HEK293 (cell line): ENCODE data around the gene LRP1B.

Source experiments
- CTCF ChIA-PET: fragments of 350-600 bp; formaldehyde crosslinking; extraction: SDS; loops from one replicate; lab custom pipeline; 2021; ENCODE audit warnings: antibody characterized with exemption; lab: Yijun Ruan, JAX
- POLR2A ChIA-PET: fragments of 300-600 bp; formaldehyde crosslinking; extraction: SDS; loops from one replicate; lab custom pipeline; 2020; ENCODE audit warnings: antibody characterized with exemption, inconsistent platforms; lab: Yijun Ruan, JAX
- H3K27ac ChIP-seq: fragments of 200-500 bp; sonication (Bioruptor generic); 2 replicates; pipeline ENCODE4 v1.5.1; 2014; ENCODE audit warnings: low read depth, low read length, control low read depth, inconsistent platforms; ENCODE audit errors: extremely low read depth
- H3K36me3 ChIP-seq, 2 experiments: fragments of 200-500 bp in 1 of 2; sonication (Bioruptor generic) in 1 of 2; 1 replicate in 1 of 2; 2 replicates in 1 of 2; pipeline ENCODE4 v1.5.1; 2014 to 2017; ENCODE audit warnings: inconsistent platforms in 2 of 2, low read length in 2 of 2; ENCODE audit not compliant: control insufficient read depth in 2 of 2, insufficient read depth in 1 of 2
- H3K4me1 ChIP-seq: fragments of 200-500 bp; sonication (Bioruptor generic); 2 replicates; pipeline ENCODE4 v1.5.1; 2014; ENCODE audit warnings: mild to moderate bottlenecking, low read length, inconsistent platforms; ENCODE audit not compliant: control insufficient read depth, insufficient read depth
- H3K4me3 ChIP-seq: 2 replicates; pipeline ENCODE4 v1.5.1; 2011; ENCODE audit warnings: low read depth, mild to moderate bottlenecking, control low read depth, low read length, moderate library complexity
- H3K9me3 ChIP-seq: fragments of 200-500 bp; sonication (Bioruptor generic); 2 replicates; pipeline ENCODE4 v1.5.1; 2014; ENCODE audit warnings: low read depth, low read length, inconsistent platforms; ENCODE audit not compliant: control insufficient read depth, insufficient read depth
- EGR2 ChIP-seq: fragments of 450-650 bp; formaldehyde crosslinking; IDR thresholded peaks from 2 replicates; pipeline ENCODE4 v1.5.1; 2016; ENCODE audit warnings: low read depth, missing biosample characterization, missing genetic modification characterization
- KLF8 ChIP-seq: fragments of 450-650 bp; formaldehyde crosslinking; IDR thresholded peaks from 2 replicates; pipeline ENCODE4 v1.5.1; 2016; ENCODE audit warnings: missing biosample characterization, missing genetic modification characterization
- KLF9 ChIP-seq: fragments of 450-650 bp; formaldehyde crosslinking; IDR thresholded peaks from 2 replicates; pipeline ENCODE4 v1.5.1; 2016; ENCODE audit warnings: missing biosample characterization, missing genetic modification characterization, low read depth
- PRDM4 ChIP-seq: fragments of 450-650 bp; formaldehyde crosslinking; IDR thresholded peaks from 2 replicates; pipeline ENCODE4 v1.5.1; 2017; ENCODE audit warnings: missing biosample characterization, missing genetic modification characterization
- RBAK ChIP-seq: fragments of 450-650 bp; formaldehyde crosslinking; IDR thresholded peaks from 2 replicates; pipeline ENCODE4 v1.5.1; 2016; ENCODE audit warnings: missing biosample characterization, missing genetic modification characterization
- ZBTB10 ChIP-seq: fragments of 450-650 bp; formaldehyde crosslinking; IDR thresholded peaks from 2 replicates; pipeline ENCODE4 v1.5.1; 2016; ENCODE audit warnings: missing biosample characterization, missing genetic modification characterization
- ZBTB8A ChIP-seq: fragments of 450-650 bp; formaldehyde crosslinking; IDR thresholded peaks from 2 replicates; pipeline ENCODE4 v1.5.1; 2016; ENCODE audit warnings: missing biosample characterization, missing genetic modification characterization
- ZNF221 ChIP-seq: fragments of 450-650 bp; formaldehyde crosslinking; IDR thresholded peaks from 2 replicates; pipeline ENCODE4 v1.5.1; 2017; ENCODE audit warnings: missing biosample characterization, missing genetic modification characterization, borderline replicate concordance
- ZNF223 ChIP-seq: fragments of 450-650 bp; formaldehyde crosslinking; IDR thresholded peaks from 2 replicates; pipeline ENCODE4 v1.5.1; 2016; ENCODE audit warnings: missing biosample characterization, missing genetic modification characterization
- ZNF280D ChIP-seq: fragments of 450-650 bp; formaldehyde crosslinking; IDR thresholded peaks from 2 replicates; pipeline ENCODE4 v1.5.1; 2016; ENCODE audit warnings: missing biosample characterization, missing genetic modification characterization
- ZNF398 ChIP-seq: fragments of 450-650 bp; formaldehyde crosslinking; IDR thresholded peaks from 2 replicates; pipeline ENCODE4 v1.5.1; 2017; ENCODE audit warnings: missing biosample characterization, missing genetic modification characterization
- ZNF624 ChIP-seq: fragments of 450-650 bp; formaldehyde crosslinking; IDR thresholded peaks from 2 replicates; pipeline ENCODE4 v1.5.1; 2017; ENCODE audit warnings: missing biosample characterization, missing genetic modification characterization
- ZNF704 ChIP-seq: fragments of 450-650 bp; formaldehyde crosslinking; IDR thresholded peaks from 2 replicates; pipeline ENCODE4 v1.5.1; 2016; ENCODE audit warnings: missing biosample characterization, missing genetic modification characterization
- ZNF791 ChIP-seq: fragments of 450-650 bp; formaldehyde crosslinking; IDR thresholded peaks from 2 replicates; pipeline ENCODE4 v1.5.1; 2016; ENCODE audit warnings: missing biosample characterization, missing genetic modification characterization
- ZNF843 ChIP-seq: fragments of 450-650 bp; formaldehyde crosslinking; IDR thresholded peaks from 2 replicates; pipeline ENCODE4 v1.5.1; 2016; ENCODE audit warnings: missing biosample characterization, missing genetic modification characterization
- ZSCAN4 ChIP-seq: fragments of 450-650 bp; formaldehyde crosslinking; IDR thresholded peaks from 2 replicates; pipeline ENCODE4 v1.5.1; 2017; ENCODE audit warnings: missing biosample characterization, missing genetic modification characterization

The LRP1B gene

GRCh38 chr2:140641163-140641562 is 1489.7 kb downstream of the LRP1B start:
- ChIA-PET CTCF (interaction anchor here (0.8 kb wide), 1 partner anchor 16 kb away, joined by 3 read pairs; no protein-coding TSS in a partner anchor), POLR2A (no interaction called here)
- Histone ChIP-seq H3K27ac (no peak overlapping the region), H3K36me3 (no peaks in the 10 kb centered on the region), H3K4me1 (no peaks in the 10 kb centered on the region), H3K4me3 (no peak overlapping the region), H3K9me3 (no peaks in the 10 kb centered on the region)
- TF ChIP-seq ZNF223 (tag by site-specific recombination) (no peak), KLF8 (tag by site-specific recombination) (no peak), ZNF843 (tag by site-specific recombination) (no peak), ZSCAN4 (tag by site-specific recombination) (no peak), ZNF221 (no peak), KLF9 (tag by site-specific recombination) (no peak), EGR2 (tag by site-specific recombination) (no peak), ZBTB8A (tag by site-specific recombination) (no peak), PRDM4 (tag by site-specific recombination) (no peak), ZNF704 (no peak), ZNF624 (tag by site-specific recombination) (no peak), ZNF280D (tag by site-specific recombination) (no peak), RBAK (tag by site-specific recombination) (no peak), ZNF398 (tag by site-specific recombination) (no peak), ZBTB10 (tag by site-specific recombination) (no peak), ZNF791 (tag by site-specific recombination) (no peak)
